Measurements from ENCODE around the gene RETREG1. TPM values are rescaled to one million over a fixed set of nuclear protein-coding genes. Genes with fewer than 3 reads are reported as not detected.

RETREG1 gene
- total and polyA plus RNA-seq, 11 donors, result 24.5 to 219 (median 169) TPM

DNA sequence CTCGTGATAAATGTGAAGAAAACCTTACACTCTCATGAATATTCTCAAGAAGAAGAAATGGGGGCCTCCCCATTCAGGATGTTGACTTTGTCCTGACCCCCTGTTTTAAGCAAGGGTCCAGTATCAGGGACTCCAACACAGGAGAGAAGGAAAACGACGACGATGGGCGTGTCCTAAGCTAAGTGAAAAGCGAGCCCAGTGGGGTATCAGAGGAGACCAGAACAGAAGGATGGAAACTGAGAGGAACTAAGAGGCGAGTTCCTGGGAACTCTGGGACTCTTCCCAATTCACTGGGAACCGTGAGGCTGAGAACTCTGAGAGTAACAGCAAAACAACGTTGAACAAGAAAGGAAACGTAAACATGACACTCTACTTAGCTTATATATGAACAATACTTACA lies 14.6 kb downstream of the RETREG1 start:
- DNase-seq (no peak), ATAC-seq (no peak)
- no peaks in the 10 kb centered on the region for H3K27me3 ChIP-seq
- peaks cover 0 to 4% (median 0%) of the 10 kb centered on the region in 12 donors for H3K9me3 ChIP-seq
- H3K4me3 ChIP-seq, result no peak overlapping the region
- H3K27ac ChIP-seq, result no peak overlapping the region
- intact Hi-C loops (cut with DNase I), result no loop called here
- peaks cover 0 to 30% (median 9%) of the 10 kb centered on the region in 12 donors for H3K4me1 ChIP-seq
- WGBS, 4 donors, result 76 to 82% (median 80%) methylated on average over 10 of the region's 10 CpGs
- no peaks in the 10 kb centered on the region for H3K36me3 ChIP-seq
- TF ChIP-seq, protein P1, sequence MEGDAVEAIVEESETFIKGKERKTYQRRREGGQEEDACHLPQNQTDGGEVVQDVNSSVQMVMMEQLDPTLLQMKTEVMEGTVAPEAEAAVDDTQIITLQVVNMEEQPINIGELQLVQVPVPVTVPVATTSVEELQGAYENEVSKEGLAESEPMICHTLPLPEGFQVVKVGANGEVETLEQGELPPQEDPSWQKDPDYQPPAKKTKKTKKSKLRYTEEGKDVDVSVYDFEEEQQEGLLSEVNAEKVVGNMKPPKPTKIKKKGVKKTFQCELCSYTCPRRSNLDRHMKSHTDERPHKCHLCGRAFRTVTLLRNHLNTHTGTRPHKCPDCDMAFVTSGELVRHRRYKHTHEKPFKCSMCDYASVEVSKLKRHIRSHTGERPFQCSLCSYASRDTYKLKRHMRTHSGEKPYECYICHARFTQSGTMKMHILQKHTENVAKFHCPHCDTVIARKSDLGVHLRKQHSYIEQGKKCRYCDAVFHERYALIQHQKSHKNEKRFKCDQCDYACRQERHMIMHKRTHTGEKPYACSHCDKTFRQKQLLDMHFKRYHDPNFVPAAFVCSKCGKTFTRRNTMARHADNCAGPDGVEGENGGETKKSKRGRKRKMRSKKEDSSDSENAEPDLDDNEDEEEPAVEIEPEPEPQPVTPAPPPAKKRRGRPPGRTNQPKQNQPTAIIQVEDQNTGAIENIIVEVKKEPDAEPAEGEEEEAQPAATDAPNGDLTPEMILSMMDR (IDR thresholded peaks at IDR 0.05), result no peak

DNA sequence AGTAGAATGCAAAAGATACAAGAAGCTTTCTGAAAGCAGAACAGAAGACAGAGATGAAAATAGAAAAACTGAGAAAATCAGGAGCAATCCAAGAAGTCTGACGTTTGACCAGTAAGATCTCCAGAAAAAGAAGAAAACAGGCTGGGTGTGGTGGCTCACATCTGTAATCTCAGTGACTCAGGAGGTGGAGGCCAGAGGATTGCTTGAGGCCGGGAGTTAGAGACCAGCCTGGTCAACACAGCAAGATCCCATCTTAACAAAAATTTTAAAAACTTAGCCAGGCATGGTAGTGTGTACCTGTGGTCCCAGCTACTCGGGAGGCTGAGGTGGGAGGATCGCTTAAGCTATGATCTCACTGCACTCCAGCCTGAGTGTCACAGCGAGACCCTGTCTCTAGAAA lies 15.9 kb downstream of the RETREG1 start:
- DNase-seq, result no peak
- Histone ChIP-seq H3K27ac (peak overlapping the region in 2 of 12 donors; percentile 20 to 22), H3K27me3 (no peaks in the 10 kb centered on the region), H3K36me3 (no peaks in the 10 kb centered on the region), H3K4me3 (no peak overlapping the region), H3K9me3 (peaks cover 0 to 4% (median 0%) of the 10 kb centered on the region in 12 donors), H3K4me1 (peaks cover 0 to 42% (median 12%) of the 10 kb centered on the region in 12 donors)
- no peak for ATAC-seq
- WGBS, 4 donors, result 71 to 84% (median 80%) methylated on average over 5 of the region's 5 CpGs
- TF ChIP-seq, protein P1 (IDR thresholded peaks at IDR 0.05), result no peak
- no peak for TF ChIP-seq POLR2A (IDR thresholded peaks at IDR 0.05)
- intact Hi-C loops (cut with DNase I), result no loop called here

DNA sequence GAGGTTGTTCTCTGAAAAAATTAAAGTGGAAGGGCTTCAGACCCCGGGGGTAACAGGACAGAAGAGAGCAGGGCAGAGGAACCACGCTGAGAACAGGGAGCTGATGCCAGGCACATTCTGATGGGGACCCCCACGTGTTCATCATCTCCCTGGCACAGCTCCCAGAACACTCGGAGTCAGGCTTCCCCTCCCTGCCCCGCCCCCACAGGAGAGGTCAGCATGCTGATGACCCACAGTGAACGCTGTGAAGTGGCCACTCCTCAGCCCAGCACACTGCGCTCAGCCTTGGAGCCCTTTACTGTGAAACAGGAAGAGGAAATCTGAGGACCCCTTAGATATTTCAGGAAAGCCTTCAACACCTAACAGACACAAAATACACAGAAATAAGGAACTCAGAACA lies 16.4 kb downstream of the RETREG1 start:
- intact Hi-C loops (cut with DNase I), result no loop called here
- no peaks in the 10 kb centered on the region for H3K9me3 ChIP-seq
- DNase-seq (peak; percentile 76 to 89 (median 80)), ATAC-seq (peak; percentile 65 to 89 (median 78))
- WGBS, 4 donors, result 2 to 5% (median 3%) methylated on average over 7 of the region's 7 CpGs
- peaks cover 0 to 42% (median 12%) of the 10 kb centered on the region in 12 donors for H3K4me1 ChIP-seq
- peak overlapping the region in 2 of 12 donors; percentile 20 to 22 for H3K27ac ChIP-seq
- H3K36me3 ChIP-seq, result no peaks in the 10 kb centered on the region
- no peak overlapping the region for H3K4me3 ChIP-seq
- H3K27me3 ChIP-seq, result no peaks in the 10 kb centered on the region
- TF ChIP-seq POLR2A (IDR thresholded peaks at IDR 0.05), result no peak
- TF ChIP-seq, protein P1 (IDR thresholded peaks at IDR 0.05), result no peak

DNA sequence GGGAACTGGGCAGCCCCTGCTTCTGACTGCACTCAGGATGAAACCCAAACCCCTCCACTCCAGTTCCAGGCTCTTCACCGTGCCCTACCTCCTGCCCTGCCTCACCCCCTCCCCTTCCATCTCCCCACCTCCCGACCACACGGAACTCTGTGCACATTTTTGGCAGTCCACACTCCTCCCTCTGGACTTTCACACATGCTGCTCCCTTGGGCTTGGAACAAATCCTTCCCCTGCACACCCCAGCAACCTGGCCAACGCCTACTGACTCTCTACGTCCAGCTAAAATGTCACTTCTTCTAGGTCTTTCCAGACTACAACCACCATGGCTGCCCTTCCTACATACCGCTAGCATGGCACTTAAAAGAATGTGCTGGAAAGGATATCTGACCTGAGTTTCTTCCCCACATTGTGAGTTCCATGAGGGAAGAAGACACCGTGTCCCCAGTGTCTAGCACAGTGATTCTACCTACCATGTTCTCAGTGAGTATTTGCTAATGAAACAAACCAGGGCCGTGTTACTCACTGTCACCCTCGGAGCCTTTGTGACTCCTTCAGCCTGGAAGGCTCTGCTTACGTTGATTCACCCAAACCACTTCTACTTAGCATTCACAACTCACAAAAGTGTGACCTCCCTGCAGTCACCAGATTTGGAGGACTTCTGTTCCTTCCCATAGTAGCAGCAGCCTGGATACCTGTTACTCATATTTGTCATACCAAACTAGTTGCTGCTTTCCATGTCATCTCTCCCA lies 18.7 kb downstream of the RETREG1 start:
- peak overlapping the region in 4 of 12 donors; percentile 10 to 61 (median 28) for H3K27ac ChIP-seq
- no peaks in the 10 kb centered on the region for H3K36me3 ChIP-seq
- 59 to 64% (median 63%) methylated on average over 10 of the region's 10 CpGs for WGBS, 4 donors
- no peaks in the 10 kb centered on the region for H3K27me3 ChIP-seq
- peaks cover 0 to 49% (median 14%) of the 10 kb centered on the region in 12 donors for H3K4me1 ChIP-seq
- intact Hi-C loops (cut with DNase I), result no loop called here
- no peak for TF ChIP-seq POLR2A (IDR thresholded peaks at IDR 0.05)
- TF ChIP-seq, protein P1 (IDR thresholded peaks at IDR 0.05), result no peak
- H3K4me3 ChIP-seq, result no peak overlapping the region
- H3K9me3 ChIP-seq, result no peaks in the 10 kb centered on the region
- ATAC-seq (peak; percentile 18 to 41 (median 26)), DNase-seq (no peak)

Measured in heart left ventricle (tissue), 16 donors.